Vagina (tissue), 2 donors: Measurements from ENCODE around the gene SLC12A2.

Source experiments
- CTCF ChIP-seq, 3 experiments: fragments of 450-650 bp in 2 of 3; fragments of 200-600 bp in 1 of 3; sonication (generic) in 1 of 3; IDR thresholded peaks; one replicate each; pipeline ENCODE4 v1.5.1; 2017 to 2019; ENCODE audit warnings: antibody characterized with exemption in 3 of 3, mild to moderate bottlenecking in 2 of 3, moderate library complexity in 2 of 3
- POLR2A ChIP-seq, 2 donors: fragments of 450-650 bp; IDR thresholded peaks; one replicate each; pipeline ENCODE4 v1.6.1; 2017; ENCODE audit warnings: antibody characterized with exemption in 2 of 2, mild to moderate bottlenecking in 2 of 2, moderate library complexity in 2 of 2

GRCh38 chr5:128093368-128093767 lies 9.8 kb downstream of the SLC12A2 start:
- TF ChIP-seq CTCF (IDR thresholded peaks at IDR 0.05) (no peak), POLR2A (IDR thresholded peaks at IDR 0.05) (no peak)
